Adipocyte (in vitro differentiated cells): ENCODE results near the gene ALOXE3.
"Not testable (repeated sequence)": the region's sequence is repeated elsewhere in the genome, so short reads cannot be mapped to it uniquely, and the experiment has no call there.

Experiments used
- DNase-seq: peaks from one replicate; pipeline ENCODE4 v3.0.0-alpha.2; 2015; ENCODE audit warnings: low read depth
- H3K27me3 ChIP-seq: replicated peaks from 2 replicates; pipeline ENCODE4 v1.7.0; 2013; ENCODE audit warnings: mild to moderate bottlenecking, low read length, moderate library complexity; ENCODE audit not compliant: control insufficient read depth, insufficient read depth
- H3K36me3 ChIP-seq: 2 replicates; pipeline ENCODE4 v1.7.0; 2013; ENCODE audit warnings: low read length, mild to moderate bottlenecking, moderate library complexity; ENCODE audit not compliant: control insufficient read depth, insufficient read depth, severe bottlenecking
- H3K4me1 ChIP-seq: 2 replicates; pipeline ENCODE4 v1.7.0; 2013; ENCODE audit warnings: mild to moderate bottlenecking, low read length, moderate library complexity; ENCODE audit not compliant: control insufficient read depth, insufficient read depth
- H3K4me3 ChIP-seq: 2 replicates; pipeline ENCODE4 v1.7.0; 2013; ENCODE audit warnings: mild to moderate bottlenecking, low read length, moderate library complexity
- H3K9ac ChIP-seq: 2 replicates; pipeline ENCODE4 v1.7.0; 2013; ENCODE audit warnings: mild to moderate bottlenecking, low read length, moderate library complexity
- H3K9me3 ChIP-seq: 2 replicates; pipeline ENCODE4 v1.7.0; 2013; ENCODE audit warnings: mild to moderate bottlenecking, low read length, moderate library complexity; ENCODE audit not compliant: control insufficient read depth

The ALOXE3 gene

GRCh38 chr17:8080799-8081219 lies 37.5 kb downstream of the ALOXE3 start:
- no peaks in the 10 kb centered on the region for H3K9me3 ChIP-seq
- no peaks in the 10 kb centered on the region for H3K4me1 ChIP-seq
- DNase-seq = no peak
- H3K36me3 ChIP-seq = no peaks in the 10 kb centered on the region
- H3K9ac ChIP-seq = no peak overlapping the region
- H3K27me3 ChIP-seq = peaks cover 78% of the 10 kb centered on the region
- no peak overlapping the region for H3K4me3 ChIP-seq

GRCh38 chr17:8080208-8080798 lies 38.0 kb downstream of the ALOXE3 start:
- Histone ChIP-seq H3K4me1 (no peaks in the 10 kb centered on the region), H3K36me3 (no peaks in the 10 kb centered on the region), H3K4me3 (peak overlapping the region; percentile 64), H3K9ac (no peak overlapping the region), H3K27me3 (peaks cover 78% of the 10 kb centered on the region), H3K9me3 (no peaks in the 10 kb centered on the region)
- DNase-seq = no peak

DNA sequence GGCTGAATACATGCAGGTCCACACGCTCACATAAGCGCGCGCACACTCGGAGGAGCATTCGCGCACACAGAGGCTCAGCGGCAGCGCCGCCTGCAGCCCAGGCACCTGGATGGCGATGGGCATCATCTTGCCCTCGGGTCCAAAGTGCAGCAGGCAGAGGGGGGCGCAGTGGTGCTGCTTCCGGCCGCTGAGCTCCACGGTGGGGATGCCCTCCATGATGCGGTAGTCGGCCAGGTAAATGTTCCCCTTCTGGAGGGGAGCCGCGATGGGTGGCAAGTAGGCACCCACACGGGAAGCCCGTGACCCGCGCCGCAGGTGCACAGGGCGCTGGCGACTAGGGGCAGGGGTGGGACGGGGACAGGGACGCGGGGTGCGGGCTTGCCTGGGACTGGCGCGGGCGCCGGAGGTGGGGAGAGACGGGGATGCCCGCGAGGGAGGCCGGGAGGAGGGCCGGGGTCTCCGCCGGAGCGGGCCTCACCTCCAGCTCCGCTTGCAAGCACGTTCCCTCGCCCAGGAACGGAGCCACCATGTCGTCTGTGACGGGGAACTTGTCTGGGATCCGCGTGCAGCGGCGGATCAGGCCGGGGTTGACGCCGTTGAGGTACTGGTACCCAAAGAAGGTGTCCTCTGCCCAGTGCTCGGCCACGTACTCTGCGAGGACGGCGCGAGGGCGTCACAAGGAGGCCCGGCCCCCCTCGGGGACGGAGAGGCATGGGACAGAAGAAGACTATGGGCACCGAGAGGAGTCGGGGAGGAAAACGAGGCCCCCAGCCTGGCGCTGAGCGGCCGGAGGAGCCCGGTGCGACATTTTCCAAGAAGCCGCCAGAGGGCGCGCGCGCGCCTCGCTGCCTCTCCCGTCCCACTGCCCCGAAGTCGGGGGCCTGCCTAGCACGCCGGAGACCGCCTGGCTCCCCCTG lies 38.8 kb downstream of the ALOXE3 start:
- H3K9ac ChIP-seq = peak overlapping the region; percentile 34
- H3K4me1 ChIP-seq = no peaks in the 10 kb centered on the region
- no peaks in the 10 kb centered on the region for H3K9me3 ChIP-seq
- peak; percentile 82 for DNase-seq
- no peaks in the 10 kb centered on the region for H3K36me3 ChIP-seq
- peaks cover 80% of the 10 kb centered on the region for H3K27me3 ChIP-seq
- H3K4me3 ChIP-seq = peak overlapping the region; percentile 64

DNA sequence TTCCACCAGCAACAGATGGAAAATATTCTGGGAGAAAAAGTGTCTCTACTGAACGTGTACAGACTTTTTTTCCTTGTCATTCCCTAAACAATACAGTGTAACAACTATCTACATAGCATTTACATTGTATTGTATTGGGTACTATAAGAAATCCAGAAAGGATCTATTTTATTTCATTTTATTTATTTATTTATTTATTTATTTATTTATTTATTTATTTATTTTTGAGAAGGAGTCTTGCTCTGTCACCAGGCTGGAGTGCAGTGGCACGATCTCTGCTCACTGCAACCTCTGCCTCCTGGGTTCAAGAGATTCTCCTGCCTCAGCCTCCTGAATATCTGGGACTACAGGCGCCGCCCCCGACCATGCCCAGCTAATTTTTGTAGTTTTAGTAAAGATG lies 40.4 kb downstream of the ALOXE3 start:
- H3K4me3 ChIP-seq, H3K9ac ChIP-seq, DNase-seq, H3K36me3 ChIP-seq, H3K4me1 ChIP-seq, H3K9me3 ChIP-seq: not testable (repeated sequence)
- H3K27me3 ChIP-seq = peaks cover 81% of the 10 kb centered on the region

DNA sequence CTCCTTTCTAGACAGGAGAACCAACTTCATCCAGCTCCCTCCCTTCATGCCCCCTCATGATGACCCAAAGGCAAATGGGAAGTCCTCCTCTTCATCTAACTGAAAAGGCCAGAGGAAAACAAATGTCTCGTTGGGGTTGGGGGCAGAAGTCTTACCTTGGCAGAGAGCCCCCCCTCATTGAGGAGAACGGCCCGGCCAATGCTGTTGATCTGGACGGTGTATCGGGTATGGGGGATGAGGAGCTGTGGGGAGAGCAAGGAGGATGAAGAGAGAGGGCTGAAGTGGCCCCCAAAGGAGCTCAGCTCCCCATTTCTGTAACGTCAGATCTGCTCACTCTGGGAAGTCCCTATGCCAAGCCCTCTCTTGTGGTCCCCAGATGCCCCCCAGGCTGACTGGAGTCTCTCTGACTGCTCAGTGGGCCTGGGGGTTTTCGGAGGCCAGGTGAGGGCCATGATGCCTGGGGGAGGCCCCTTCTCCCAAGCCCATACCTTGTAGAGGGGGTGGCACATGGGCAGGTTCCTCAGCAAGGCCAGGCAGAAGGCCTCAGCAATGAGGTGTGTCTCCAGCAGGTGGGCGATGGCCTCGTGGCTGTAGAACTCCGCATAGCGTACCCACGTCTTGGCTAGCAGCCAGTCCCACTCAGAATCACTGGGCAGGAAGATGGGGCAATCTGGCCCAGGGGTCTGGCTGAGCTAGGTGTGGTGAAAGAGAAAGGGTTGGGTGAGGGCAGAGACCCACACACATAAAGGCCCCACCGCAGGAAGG lies 41.6 kb downstream of the ALOXE3 start:
- no peak overlapping the region for H3K9ac ChIP-seq
- no peaks in the 10 kb centered on the region for H3K36me3 ChIP-seq
- DNase-seq = no peak
- H3K4me1 ChIP-seq = no peaks in the 10 kb centered on the region
- H3K9me3 ChIP-seq = no peaks in the 10 kb centered on the region
- H3K4me3 ChIP-seq = no peak overlapping the region
- peaks cover 81% of the 10 kb centered on the region for H3K27me3 ChIP-seq

- Histone ChIP-seq H3K27me3 (peaks cover 82% of the 10 kb centered on the region), H3K4me1 (no peaks in the 10 kb centered on the region), H3K9me3 (no peaks in the 10 kb centered on the region), H3K36me3 (no peaks in the 10 kb centered on the region), H3K4me3 (no peak overlapping the region), H3K9ac (no peak overlapping the region)
- DNase-seq = no peak
These were observed 42.6 kb downstream of the ALOXE3 start for GRCh38 chr17:8075574-8076342.

DNA sequence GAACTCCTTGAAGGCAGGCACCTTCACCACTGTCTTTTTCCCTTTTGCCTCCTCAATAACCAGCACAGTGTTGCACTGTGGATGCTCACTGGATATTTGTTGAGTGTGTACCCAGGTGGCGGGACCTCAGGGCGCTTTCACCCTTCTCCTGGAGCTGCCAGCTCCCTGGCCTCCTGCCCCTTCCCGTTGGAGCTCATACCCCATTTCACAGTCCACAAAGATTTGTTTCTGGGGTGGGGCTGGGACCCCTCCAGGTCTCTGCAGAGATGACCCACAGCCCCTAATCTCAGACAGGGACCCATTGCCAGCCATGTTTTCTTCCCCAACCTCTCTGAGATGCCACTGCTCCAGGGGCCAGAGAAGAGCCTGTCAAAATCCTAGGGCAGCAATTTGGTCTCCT lies 43.2 kb downstream of the ALOXE3 start:
- peaks cover 81% of the 10 kb centered on the region for H3K27me3 ChIP-seq
- H3K4me3 ChIP-seq = no peak overlapping the region
- no peak overlapping the region for H3K9ac ChIP-seq
- H3K9me3 ChIP-seq = no peaks in the 10 kb centered on the region
- H3K4me1 ChIP-seq = no peaks in the 10 kb centered on the region
- H3K36me3 ChIP-seq = no peaks in the 10 kb centered on the region
- DNase-seq = no peak

DNA sequence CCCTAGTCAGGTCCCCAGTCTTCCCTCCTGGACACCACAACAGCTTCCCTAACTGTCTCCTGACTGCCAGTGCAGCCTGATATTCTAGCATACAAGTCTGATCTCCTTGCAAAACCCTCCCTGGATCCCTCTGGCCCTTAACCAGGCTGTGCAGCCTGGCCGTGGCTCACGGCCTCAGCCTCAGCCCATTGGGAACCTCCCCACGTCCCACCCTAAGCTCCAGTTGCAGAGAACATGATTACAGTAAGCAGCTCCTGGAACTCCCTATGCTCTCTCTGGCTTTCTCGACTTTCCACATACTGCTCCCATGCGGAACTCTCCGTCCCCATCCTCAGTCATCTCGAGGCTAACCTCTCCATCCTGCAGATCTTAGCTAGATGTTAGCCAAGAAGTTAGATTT lies 43.8 kb downstream of the ALOXE3 start:
- H3K27me3 ChIP-seq = peaks cover 81% of the 10 kb centered on the region
- H3K4me1 ChIP-seq = no peaks in the 10 kb centered on the region
- no peak overlapping the region for H3K9ac ChIP-seq
- no peaks in the 10 kb centered on the region for H3K36me3 ChIP-seq
- no peak overlapping the region for H3K4me3 ChIP-seq
- no peak for DNase-seq
- no peaks in the 10 kb centered on the region for H3K9me3 ChIP-seq

GRCh38 chr17:8073627-8074484 lies 44.5 kb downstream of the ALOXE3 start:
- Histone ChIP-seq H3K4me3 (no peak overlapping the region), H3K9ac (no peak overlapping the region), H3K4me1 (no peaks in the 10 kb centered on the region), H3K36me3 (no peaks in the 10 kb centered on the region), H3K9me3 (no peaks in the 10 kb centered on the region), H3K27me3 (peaks cover 80% of the 10 kb centered on the region)
- DNase-seq = peak; percentile 83

GRCh38 chr17:8072729-8073461 lies 45.4 kb downstream of the ALOXE3 start:
- Histone ChIP-seq H3K27me3 (peaks cover 81% of the 10 kb centered on the region), H3K4me3 (no peak overlapping the region), H3K4me1 (no peaks in the 10 kb centered on the region), H3K36me3 (no peaks in the 10 kb centered on the region), H3K9me3 (no peaks in the 10 kb centered on the region), H3K9ac (no peak overlapping the region)
- peak; percentile 47 for DNase-seq
